GM23338 (cell line): ENCODE measurements around the gene PHAF1. TPM values are rescaled to one million over a fixed set of nuclear protein-coding genes. Genes with fewer than 3 reads are reported as not detected.
A peak's percentile ranks its signal among the peaks of the same experiment; 100 is the strongest.

ENCODE experiments used
- ATAC-seq: fragments of 200-7000 bp; cut with Tn5 transposase; 3 replicates; pipeline ENCODE4 v1.9.1; 2020
- DNase-seq: peaks from one replicate; pipeline ENCODE4 v3.0.0-alpha.2; 2015; ENCODE audit warnings: low spot score
- H2AFZ ChIP-seq: fragments of 200-600 bp; sonication (generic); 2 replicates; pipeline ENCODE4 v1.8.0; 2016; ENCODE audit warnings: antibody characterized with exemption, mild to moderate bottlenecking, moderate library complexity
- H3F3A ChIP-seq: fragments of 200-600 bp; sonication (generic); replicated peaks from 2 replicates; pipeline ENCODE4 v1.8.0; 2017; ENCODE audit warnings: antibody characterized with exemption, mixed run types, low read depth
- H3K27ac ChIP-seq: fragments of 200-600 bp; sonication (generic); 2 replicates; pipeline ENCODE4 v1.6.1; 2016; ENCODE audit warnings: low read depth
- H3K27me3 ChIP-seq: fragments of 200-600 bp; sonication (generic); 2 replicates; pipeline ENCODE4 v1.8.0; 2016; ENCODE audit warnings: mild to moderate bottlenecking, mixed run types, moderate library complexity; ENCODE audit not compliant: insufficient read depth
- H3K36me3 ChIP-seq: fragments of 200-600 bp; sonication (generic); 2 replicates; pipeline ENCODE4 v1.8.0; 2016; ENCODE audit warnings: mild to moderate bottlenecking; ENCODE audit not compliant: insufficient read depth
- H3K4me1 ChIP-seq: fragments of 200-600 bp; sonication (generic); 2 replicates; pipeline ENCODE4 v1.8.0; 2016; ENCODE audit warnings: mild to moderate bottlenecking, moderate library complexity; ENCODE audit not compliant: insufficient read depth
- H3K4me2 ChIP-seq: fragments of 200-600 bp; sonication (generic); 2 replicates; pipeline ENCODE4 v1.7.1; 2017; ENCODE audit warnings: mixed run types
- H3K4me3 ChIP-seq: fragments of 200-600 bp; sonication (generic); 2 replicates; pipeline ENCODE4 v1.6.1; 2016; ENCODE audit warnings: mixed run types
- H3K79me2 ChIP-seq: fragments of 200-600 bp; sonication (generic); replicated peaks from 2 replicates; pipeline ENCODE4 v1.8.0; 2017; ENCODE audit warnings: mild to moderate bottlenecking; ENCODE audit not compliant: insufficient read depth
- H3K9me2 ChIP-seq: fragments of 200-600 bp; sonication (generic); 2 replicates; pipeline ENCODE4 v1.8.0; 2017; ENCODE audit not compliant: insufficient read depth
- H4K20me1 ChIP-seq: fragments of 200-600 bp; sonication (generic); replicated peaks from 2 replicates; pipeline ENCODE4 v1.8.0; 2017; ENCODE audit warnings: mild to moderate bottlenecking; ENCODE audit not compliant: insufficient read depth
- H3K27ac Mint-ChIP-seq: 2 replicates; pipeline ENCODE4 v1.8.0; 2020; ENCODE audit warnings: inconsistent platforms, mild to moderate bottlenecking, moderate library complexity, mixed read lengths
- H3K27me3 Mint-ChIP-seq: 3 replicates; pipeline ENCODE4 v1.8.0; 2022; ENCODE audit warnings: low read depth, mild to moderate bottlenecking, moderate library complexity, mixed read lengths, inconsistent platforms; ENCODE audit not compliant: insufficient read depth, poor library complexity
- H3K36me3 Mint-ChIP-seq: 3 replicates; pipeline ENCODE4 v1.8.0; 2021; ENCODE audit warnings: low read depth, mild to moderate bottlenecking, inconsistent platforms, moderate library complexity, mixed read lengths
- H3K4me1 Mint-ChIP-seq: 3 replicates; pipeline ENCODE4 v1.8.0; 2020; ENCODE audit warnings: mild to moderate bottlenecking, inconsistent platforms, mixed read lengths
- H3K4me3 Mint-ChIP-seq: 3 replicates; pipeline ENCODE4 v1.8.0; 2021; ENCODE audit warnings: moderate library complexity, mild to moderate bottlenecking, inconsistent platforms, mixed read lengths
- H3K9me3 Mint-ChIP-seq: 3 replicates; pipeline ENCODE4 v1.8.0; 2020; ENCODE audit warnings: moderate library complexity, mild to moderate bottlenecking, inconsistent platforms, mixed read lengths
- EZH2 ChIP-seq: fragments of 200-600 bp; sonication (generic); IDR thresholded peaks from one replicate; pipeline ENCODE4 v1.8.0; 2017; ENCODE audit warnings: antibody characterized with exemption, mild to moderate bottlenecking, low read depth; ENCODE audit not compliant: unreplicated experiment
- JUNB ChIP-seq: IDR thresholded peaks from one replicate; pipeline ENCODE4 v1.6.1; 2016; ENCODE audit warnings: antibody characterized with exemption; ENCODE audit not compliant: unreplicated experiment
- NANOG ChIP-seq: IDR thresholded peaks from 2 replicates; pipeline ENCODE4 v1.6.1; 2016; ENCODE audit warnings: antibody characterized with exemption, borderline replicate concordance
- STAT1 ChIP-seq: IDR thresholded peaks from one replicate; pipeline ENCODE4 v1.6.1; 2016; ENCODE audit warnings: antibody characterized with exemption; ENCODE audit not compliant: unreplicated experiment
- polyA plus RNA-seq: library from polyadenylated mRNA; unstranded; fragments of >200 nt; fragmentation: Nextera tagmentation; extraction: Ambion mirVana; gene quantifications from 2 replicates; pipeline ENCODE4 v1.2.1, GENCODE V29; 2016
- total RNA-seq: library from RNA; depleted of rRNA; stranded (reverse); fragments of >200 nt; shearing (Covaris generic); gene quantifications from 2 replicates; pipeline ENCODE4 v1.2.3, GENCODE V29; 2014
- TF ChIP-seq, protein P1 (sequence below), 2 experiments: fragments of 200-600 bp in 1 of 2; sonication (generic) in 1 of 2; conservative IDR thresholded peaks; 2 replicates each; pipeline versions ENCODE4 v1.5.1 to v1.6.1; 2016 to 2017; ENCODE audit warnings: antibody characterized with exemption in 2 of 2, low read depth in 2 of 2, mild to moderate bottlenecking in 2 of 2, moderate library complexity in 1 of 2
- TF ChIP-seq, protein P2 (sequence below): IDR thresholded peaks from one replicate; pipeline ENCODE4 v1.6.1; 2018; ENCODE audit warnings: antibody characterized with exemption; ENCODE audit not compliant: unreplicated experiment

The PHAF1 gene
- total and polyA plus RNA-seq, 2 experiments from 2014 or later: 14.7 to 35.9 TPM

DNA sequence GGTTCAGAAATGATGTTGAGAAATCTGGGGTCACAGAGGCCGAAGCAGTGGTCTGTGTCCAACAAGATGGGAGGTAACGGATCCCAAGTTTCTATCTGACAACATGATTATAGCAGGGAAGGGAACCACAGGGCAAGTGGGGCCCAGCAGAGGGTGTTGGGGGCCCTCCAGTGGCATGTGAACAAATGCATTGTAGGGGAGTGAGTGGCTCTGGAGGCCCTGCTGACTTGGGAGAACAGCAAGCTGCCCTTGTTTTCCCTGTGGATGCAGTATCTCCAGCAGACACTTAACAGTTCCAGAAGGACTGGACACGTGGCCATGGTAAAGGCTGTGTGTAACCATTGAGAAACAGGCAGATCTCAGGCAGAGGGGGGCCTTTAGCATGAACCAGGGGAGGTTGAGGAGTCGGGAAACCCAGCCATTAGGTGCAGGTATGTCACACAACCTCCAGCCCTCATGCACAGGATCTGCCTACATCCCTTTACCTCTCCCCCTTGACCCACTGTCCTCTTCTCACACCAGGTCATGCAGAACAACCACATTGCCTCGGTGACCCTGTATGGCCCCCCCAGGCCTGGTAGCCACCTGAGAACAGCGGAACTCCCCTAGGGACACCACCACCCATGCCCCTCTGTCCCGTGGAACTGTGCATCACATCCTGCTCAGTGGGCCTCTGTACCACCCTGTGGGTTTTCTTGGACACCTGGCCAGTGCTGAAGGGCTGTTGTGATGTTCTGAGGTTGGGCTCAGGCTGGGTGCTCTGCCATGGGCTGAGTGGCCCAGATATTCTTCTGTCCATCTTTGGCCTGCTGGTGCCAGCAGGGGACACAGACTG, 37.0 kb downstream of the PHAF1 start:
- Mint-ChIP-seq H3K27me3 (peaks cover 18% of the 10 kb centered on the region), H3K9me3 (no peaks in the 10 kb centered on the region), H3K36me3 (peaks cover 40% of the 10 kb centered on the region), H3K4me3 (no peak overlapping the region), H3K4me1 (peaks cover 9% of the 10 kb centered on the region; the same call in 2 of the 3 replicates), H3K27ac (no peak overlapping the region)
- H3K27me3 ChIP-seq: peaks cover 37% of the 10 kb centered on the region
- no peaks in the 10 kb centered on the region for H3K9me2 ChIP-seq
- DNase-seq (no peak), ATAC-seq (no peak)
- H3K27ac ChIP-seq: no peak overlapping the region
- H3F3A ChIP-seq: 0 out of 2 replicates have a peak, but pooled peaks cover 7% of the 10 kb centered on the region
- TF ChIP-seq, protein P1, sequence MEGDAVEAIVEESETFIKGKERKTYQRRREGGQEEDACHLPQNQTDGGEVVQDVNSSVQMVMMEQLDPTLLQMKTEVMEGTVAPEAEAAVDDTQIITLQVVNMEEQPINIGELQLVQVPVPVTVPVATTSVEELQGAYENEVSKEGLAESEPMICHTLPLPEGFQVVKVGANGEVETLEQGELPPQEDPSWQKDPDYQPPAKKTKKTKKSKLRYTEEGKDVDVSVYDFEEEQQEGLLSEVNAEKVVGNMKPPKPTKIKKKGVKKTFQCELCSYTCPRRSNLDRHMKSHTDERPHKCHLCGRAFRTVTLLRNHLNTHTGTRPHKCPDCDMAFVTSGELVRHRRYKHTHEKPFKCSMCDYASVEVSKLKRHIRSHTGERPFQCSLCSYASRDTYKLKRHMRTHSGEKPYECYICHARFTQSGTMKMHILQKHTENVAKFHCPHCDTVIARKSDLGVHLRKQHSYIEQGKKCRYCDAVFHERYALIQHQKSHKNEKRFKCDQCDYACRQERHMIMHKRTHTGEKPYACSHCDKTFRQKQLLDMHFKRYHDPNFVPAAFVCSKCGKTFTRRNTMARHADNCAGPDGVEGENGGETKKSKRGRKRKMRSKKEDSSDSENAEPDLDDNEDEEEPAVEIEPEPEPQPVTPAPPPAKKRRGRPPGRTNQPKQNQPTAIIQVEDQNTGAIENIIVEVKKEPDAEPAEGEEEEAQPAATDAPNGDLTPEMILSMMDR (conservative IDR thresholded peaks at IDR 0.05; ENCODE audit: low read depth in 2 of 2): 0 out of 4 replicates have a peak, but pooled peaks of 1 of the 2 experiments have one; percentile 21
- TF ChIP-seq, protein P2, sequence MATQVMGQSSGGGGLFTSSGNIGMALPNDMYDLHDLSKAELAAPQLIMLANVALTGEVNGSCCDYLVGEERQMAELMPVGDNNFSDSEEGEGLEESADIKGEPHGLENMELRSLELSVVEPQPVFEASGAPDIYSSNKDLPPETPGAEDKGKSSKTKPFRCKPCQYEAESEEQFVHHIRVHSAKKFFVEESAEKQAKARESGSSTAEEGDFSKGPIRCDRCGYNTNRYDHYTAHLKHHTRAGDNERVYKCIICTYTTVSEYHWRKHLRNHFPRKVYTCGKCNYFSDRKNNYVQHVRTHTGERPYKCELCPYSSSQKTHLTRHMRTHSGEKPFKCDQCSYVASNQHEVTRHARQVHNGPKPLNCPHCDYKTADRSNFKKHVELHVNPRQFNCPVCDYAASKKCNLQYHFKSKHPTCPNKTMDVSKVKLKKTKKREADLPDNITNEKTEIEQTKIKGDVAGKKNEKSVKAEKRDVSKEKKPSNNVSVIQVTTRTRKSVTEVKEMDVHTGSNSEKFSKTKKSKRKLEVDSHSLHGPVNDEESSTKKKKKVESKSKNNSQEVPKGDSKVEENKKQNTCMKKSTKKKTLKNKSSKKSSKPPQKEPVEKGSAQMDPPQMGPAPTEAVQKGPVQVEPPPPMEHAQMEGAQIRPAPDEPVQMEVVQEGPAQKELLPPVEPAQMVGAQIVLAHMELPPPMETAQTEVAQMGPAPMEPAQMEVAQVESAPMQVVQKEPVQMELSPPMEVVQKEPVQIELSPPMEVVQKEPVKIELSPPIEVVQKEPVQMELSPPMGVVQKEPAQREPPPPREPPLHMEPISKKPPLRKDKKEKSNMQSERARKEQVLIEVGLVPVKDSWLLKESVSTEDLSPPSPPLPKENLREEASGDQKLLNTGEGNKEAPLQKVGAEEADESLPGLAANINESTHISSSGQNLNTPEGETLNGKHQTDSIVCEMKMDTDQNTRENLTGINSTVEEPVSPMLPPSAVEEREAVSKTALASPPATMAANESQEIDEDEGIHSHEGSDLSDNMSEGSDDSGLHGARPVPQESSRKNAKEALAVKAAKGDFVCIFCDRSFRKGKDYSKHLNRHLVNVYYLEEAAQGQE: no peak
- no peak overlapping the region for H2AFZ ChIP-seq
- H3K79me2 ChIP-seq: no peaks in the 10 kb centered on the region
- H3K36me3 ChIP-seq: no peaks in the 10 kb centered on the region
- no peak overlapping the region for H3K4me3 ChIP-seq
- H3K4me2 ChIP-seq: no peak overlapping the region
- H3K4me1 ChIP-seq: peaks cover 6% of the 10 kb centered on the region; the same call in 1 of the 2 replicates
- no peaks in the 10 kb centered on the region; the same call in 1 of the 2 replicates for H4K20me1 ChIP-seq

- Histone ChIP-seq H3F3A (0 out of 2 replicates have a peak, but pooled peaks cover 7% of the 10 kb centered on the region), H3K79me2 (no peaks in the 10 kb centered on the region), H4K20me1 (no peaks in the 10 kb centered on the region; the same call in 1 of the 2 replicates), H3K27me3 (peaks cover 46% of the 10 kb centered on the region), H3K4me3 (no peak overlapping the region), H3K4me2 (no peak overlapping the region), H2AFZ (no peak overlapping the region), H3K27ac (no peak overlapping the region), H3K9me2 (no peaks in the 10 kb centered on the region), H3K4me1 (peaks cover 6% of the 10 kb centered on the region; the same call in 1 of the 2 replicates), H3K36me3 (no peaks in the 10 kb centered on the region)
- DNase-seq (no peak), ATAC-seq (no peak)
- no peaks in the 10 kb centered on the region for H3K9me3 Mint-ChIP-seq
- no peak overlapping the region for H3K27ac Mint-ChIP-seq
- H3K27me3 Mint-ChIP-seq: peaks cover 26% of the 10 kb centered on the region
- peaks cover 34% of the 10 kb centered on the region for H3K36me3 Mint-ChIP-seq
- no peak overlapping the region for H3K4me3 Mint-ChIP-seq
- H3K4me1 Mint-ChIP-seq: peaks cover 10% of the 10 kb centered on the region; the same call in 2 of the 3 replicates
- no peak for TF ChIP-seq STAT1
- TF ChIP-seq EZH2: no peak
- TF ChIP-seq NANOG: no peak
- TF ChIP-seq, protein P1 (conservative IDR thresholded peaks at IDR 0.05; ENCODE audit: low read depth in 2 of 2): no peak
- no peak for TF ChIP-seq JUNB
Measured at GRCh38 chr16:67147437-67148140, 37.8 kb downstream of the PHAF1 start.
